Middle frontal gyrus (tissue), 1 donor: ENCODE data around the gene CPNE6.

Experiments used
- DNase-seq: peaks from one replicate; pipeline ENCODE4 v3.0.0-alpha.2; 2015; ENCODE audit warnings: low spot score; ENCODE audit errors: extremely low spot score

CPNE6 gene

GRCh38 chr14:24054324-24054641, 17.1 kb upstream of the CPNE6 start:
- DNase-seq: no peak

GRCh38 chr14:24054646-24055045, 16.7 kb upstream of the CPNE6 start:
- DNase-seq: no peak

GRCh38 chr14:24055971-24056799, 15.2 kb upstream of the CPNE6 start:
- no peak for DNase-seq

GRCh38 chr14:24056800-24057184, 14.6 kb upstream of the CPNE6 start:
- no peak for DNase-seq

GRCh38 chr14:24057271-24057670, 14.1 kb upstream of the CPNE6 start:
- no peak for DNase-seq

- no peak for DNase-seq
These were observed 13.5 kb upstream of the CPNE6 start for GRCh38 chr14:24057867-24058259.

GRCh38 chr14:24058260-24058950, 13.0 kb upstream of the CPNE6 start:
- peak; percentile 83 for DNase-seq

- no peak for DNase-seq
These were observed 12.3 kb upstream of the CPNE6 start for GRCh38 chr14:24058951-24059475.

- DNase-seq: no peak
These were observed 11.4 kb upstream of the CPNE6 start for GRCh38 chr14:24059841-24060388.

- DNase-seq: no peak
These were observed 10.9 kb upstream of the CPNE6 start for GRCh38 chr14:24060443-24060842.

- DNase-seq: no peak
These were observed 10.1 kb upstream of the CPNE6 start for GRCh38 chr14:24060984-24061913.

GRCh38 chr14:24062216-24062980, 9.0 kb upstream of the CPNE6 start:
- DNase-seq: no peak

- no peak for DNase-seq
These were observed 8.0 kb upstream of the CPNE6 start for GRCh38 chr14:24063263-24063836.

GRCh38 chr14:24064091-24064795, 7.1 kb upstream of the CPNE6 start:
- no peak for DNase-seq

GRCh38 chr14:24064856-24065255, 6.5 kb upstream of the CPNE6 start:
- DNase-seq: no peak

GRCh38 chr14:24065408-24065807, 6.0 kb upstream of the CPNE6 start:
- DNase-seq: no peak

GRCh38 chr14:24066496-24067132, 4.7 kb upstream of the CPNE6 start:
- no peak for DNase-seq

- DNase-seq: no peak
These were observed 4.0 kb upstream of the CPNE6 start for GRCh38 chr14:24067133-24068082.
